Spleen (tissue), 11 donors: ENCODE data around the gene MACROD2. TPM values are rescaled to one million over a fixed set of nuclear protein-coding genes. Genes with fewer than 3 reads are reported as not detected.

Experiments
- DNase-seq: peaks from one replicate; pipeline ENCODE4 v3.0.0-alpha.2; 2020
- H3K27ac ChIP-seq, 8 donors: fragments of 200-600 bp; sonication (generic) in 7 of 8; 1 replicate in 4 of 8; 2 replicates in 4 of 8; pipeline versions ENCODE4 v1.5.0 to v1.8.0; 2016 to 2021; ENCODE audit warnings: inconsistent platforms in 4 of 8, mild to moderate bottlenecking in 4 of 8, moderate library complexity in 1 of 8
- H3K27me3 ChIP-seq, 7 donors: fragments of 200-600 bp; sonication (generic) in 6 of 7; replicated peaks in 1 of 7; 1 replicate in 4 of 7; 2 replicates in 3 of 7; pipeline versions ENCODE4 v1.5.0 to v1.8.0; 2016 to 2021; ENCODE audit warnings: inconsistent platforms in 3 of 7, mild to moderate bottlenecking in 1 of 7
- H3K36me3 ChIP-seq, 6 donors: fragments of 200-600 bp; sonication (generic) in 5 of 6; 1 replicate in 4 of 6; 2 replicates in 2 of 6; pipeline versions ENCODE4 v1.5.0 to v1.8.0; 2016 to 2021; ENCODE audit warnings: inconsistent platforms in 2 of 6
- H3K4me1 ChIP-seq, 6 donors: fragments of 200-600 bp; sonication (generic) in 5 of 6; 1 replicate in 3 of 6; 2 replicates in 3 of 6; pipeline versions ENCODE4 v1.5.0 to v1.8.0; 2016 to 2021; ENCODE audit warnings: inconsistent platforms in 3 of 6
- H3K4me3 ChIP-seq, 8 donors: fragments of 200-600 bp; sonication (generic) in 7 of 8; 1 replicate in 4 of 8; 2 replicates in 4 of 8; pipeline versions ENCODE4 v1.5.0 to v1.8.0; 2016 to 2021; ENCODE audit warnings: inconsistent platforms in 4 of 8, mild to moderate bottlenecking in 4 of 8, moderate library complexity in 2 of 8
- H3K9me3 ChIP-seq, 8 donors: fragments of 200-600 bp; sonication (generic) in 7 of 8; 1 replicate in 4 of 8; 2 replicates in 4 of 8; pipeline versions ENCODE4 v1.5.0 to v1.8.0; 2016 to 2021; ENCODE audit warnings: inconsistent platforms in 4 of 8
- POLR2A ChIP-seq, 3 donors: fragments of 450-650 bp; IDR thresholded peaks; one replicate each; pipeline ENCODE4 v1.5.1; 2017; ENCODE audit warnings: antibody characterized with exemption in 3 of 3, mild to moderate bottlenecking in 1 of 3
- POLR2AphosphoS5 ChIP-seq, 3 donors: sonication (generic); formaldehyde crosslinking; IDR thresholded peaks; one replicate each; pipeline ENCODE4 v1.5.1; 2017; ENCODE audit warnings: antibody characterized with exemption in 3 of 3
- WGBS, 5 donors: extraction: QIAGEN DNeasy Blood & Tissue Kit in 3 of 5; methylation state at CpG; one replicate each; pipeline versions ENCODE4 v1.1.5 to v1.1.7; 2013 to 2018; 5-methylcytosine and 5-hydroxymethylcytosine counted together
- intact Hi-C: fragments of 100-400 bp; cut with DNase I; formaldehyde crosslinking; loops from one replicate; pipeline ENCODE4 v1.15.0; 2023; ENCODE audit warnings: low total_unique reads
- polyA plus RNA-seq, 3 donors: library from polyadenylated mRNA; stranded (reverse); fragments of 200-250 nt; gene quantifications; one replicate each; pipeline ENCODE4 v1.2.1, GENCODE V29; 2013
- total RNA-seq, 7 donors: library from RNA; depleted of rRNA in 3 of 7; stranded (reverse); fragments of >200 nt in 3 of 7; fragmentation: NEBNext Ultra II Directional in 4 of 7; extraction: Animal tissue kit (Norgen Biotek cat#: 25700) in 4 of 7; gene quantifications; one replicate each; pipeline versions ENCODE4 v1.1.0 to v1.2.1, GENCODE V29; 2016 to 2021
- TF ChIP-seq, protein P1 (sequence below), 11 experiments: fragments of 200-600 bp in 7 of 11; fragments of 450-650 bp in 4 of 11; sonication (generic) in 4 of 11; IDR thresholded peaks in 8 of 11; conservative IDR thresholded peaks in 3 of 11; 1 replicate in 7 of 11; 2 replicates in 4 of 11; pipeline versions ENCODE4 v1.4.0 to v1.8.0; 2016 to 2021; ENCODE audit warnings: antibody characterized with exemption in 11 of 11, inconsistent platforms in 4 of 11, mild to moderate bottlenecking in 1 of 11
- donor health status: healthy with polysubstance abuse.
- donor health status: DM: no; HTN: no; CAD: no; lungs with moderate emphysema.
- donor health status: DM: no; HTN: no; CAD: no.
- donor health status: Bipolar disorder and iron deficiency.
- donor health status: healthy.
- donor health status: DM: no; HTN: no; CAD: no.
- donor health status: DM: yes; HTN: yes; CAD: no.

MACROD2 gene
- total and polyA plus RNA-seq, 10 donors, result 1.5 to 4.7 (median 3.4) TPM

DNA sequence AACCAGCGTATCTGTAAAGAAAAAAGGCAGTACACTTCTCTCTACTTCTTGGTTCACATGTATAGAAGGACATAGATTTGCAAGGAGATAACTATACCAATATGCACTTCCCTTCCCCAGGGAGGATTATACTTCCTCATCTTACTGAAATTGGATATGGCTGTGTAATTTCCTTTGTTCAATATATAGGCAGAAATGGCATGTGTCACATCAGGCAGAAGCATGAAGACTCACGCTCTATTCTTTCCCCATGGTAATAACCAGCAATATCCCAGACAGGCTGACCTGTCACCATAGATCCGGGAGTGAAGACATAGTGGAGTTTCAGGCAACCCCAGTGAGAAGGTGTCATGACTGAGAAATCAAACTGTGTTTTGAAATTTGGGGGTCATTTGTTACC lies 2059.7 kb downstream of the MACROD2 start:
- DNase-seq, result no peak
- 70 to 87% (median 78%) methylated on average over 3 of the region's 3 CpGs for WGBS, 5 donors
- TF ChIP-seq POLR2AphosphoS5 (IDR thresholded peaks at IDR 0.05) (no peak), POLR2A (IDR thresholded peaks at IDR 0.05) (no peak)
- TF ChIP-seq, protein P1, sequence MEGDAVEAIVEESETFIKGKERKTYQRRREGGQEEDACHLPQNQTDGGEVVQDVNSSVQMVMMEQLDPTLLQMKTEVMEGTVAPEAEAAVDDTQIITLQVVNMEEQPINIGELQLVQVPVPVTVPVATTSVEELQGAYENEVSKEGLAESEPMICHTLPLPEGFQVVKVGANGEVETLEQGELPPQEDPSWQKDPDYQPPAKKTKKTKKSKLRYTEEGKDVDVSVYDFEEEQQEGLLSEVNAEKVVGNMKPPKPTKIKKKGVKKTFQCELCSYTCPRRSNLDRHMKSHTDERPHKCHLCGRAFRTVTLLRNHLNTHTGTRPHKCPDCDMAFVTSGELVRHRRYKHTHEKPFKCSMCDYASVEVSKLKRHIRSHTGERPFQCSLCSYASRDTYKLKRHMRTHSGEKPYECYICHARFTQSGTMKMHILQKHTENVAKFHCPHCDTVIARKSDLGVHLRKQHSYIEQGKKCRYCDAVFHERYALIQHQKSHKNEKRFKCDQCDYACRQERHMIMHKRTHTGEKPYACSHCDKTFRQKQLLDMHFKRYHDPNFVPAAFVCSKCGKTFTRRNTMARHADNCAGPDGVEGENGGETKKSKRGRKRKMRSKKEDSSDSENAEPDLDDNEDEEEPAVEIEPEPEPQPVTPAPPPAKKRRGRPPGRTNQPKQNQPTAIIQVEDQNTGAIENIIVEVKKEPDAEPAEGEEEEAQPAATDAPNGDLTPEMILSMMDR (IDR thresholded peaks at IDR 0.05 in 8 of 11, conservative IDR thresholded peaks at IDR 0.05 in 3 of 11), result no peak
- Histone ChIP-seq H3K9me3 (no peaks in the 10 kb centered on the region), H3K27me3 (no peaks in the 10 kb centered on the region), H3K4me1 (peaks cover 0 to 22% (median 0%) of the 10 kb centered on the region in 6 donors), H3K4me3 (no peak overlapping the region), H3K36me3 (no peaks in the 10 kb centered on the region), H3K27ac (no peak overlapping the region)
- intact Hi-C loops, result no loop called here

DNA sequence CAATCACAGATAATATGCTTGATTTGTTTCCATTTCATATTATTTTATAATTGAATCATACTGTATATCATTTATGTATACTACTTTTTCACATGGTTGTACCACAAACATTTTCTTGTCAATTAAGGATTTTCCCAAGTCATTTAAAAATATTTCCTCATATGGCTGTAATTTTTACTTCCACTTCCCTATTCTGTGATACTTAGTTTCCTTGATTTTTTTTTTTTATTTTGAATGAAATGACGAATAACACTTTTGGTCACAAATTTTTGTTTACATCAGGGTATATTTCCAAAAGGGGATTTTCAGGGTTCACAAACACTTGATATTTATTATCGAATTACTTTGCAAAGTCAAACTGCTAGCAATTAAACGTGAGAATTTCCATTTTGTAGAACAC lies 2062.3 kb downstream of the MACROD2 start:
- WGBS, 5 donors, result 75 to 88% (median 83%) methylated on average over 3 of the region's 3 CpGs

DNA sequence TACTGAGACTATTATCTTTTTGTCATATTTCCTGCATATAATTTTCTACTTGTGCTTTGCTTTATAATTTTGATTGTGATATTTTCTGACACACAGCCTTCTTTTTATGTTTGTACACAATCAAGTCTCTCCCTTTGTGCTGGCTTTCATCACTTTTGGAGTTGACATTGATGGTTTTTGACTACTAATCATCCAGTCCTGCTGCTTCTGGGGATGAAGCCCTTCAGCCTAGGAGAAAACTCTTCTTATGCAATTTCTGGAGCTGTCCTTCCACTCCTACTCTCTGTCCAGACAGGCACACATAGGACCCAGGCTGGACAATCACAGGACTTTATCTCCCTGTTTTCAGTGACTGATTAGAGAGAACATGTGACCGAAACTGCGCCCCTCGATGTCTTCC lies 2063.0 kb downstream of the MACROD2 start:
- no peak overlapping the region for H3K27ac ChIP-seq
- no peak overlapping the region for H3K4me3 ChIP-seq
- H3K27me3 ChIP-seq, result no peaks in the 10 kb centered on the region
- H3K36me3 ChIP-seq, result no peaks in the 10 kb centered on the region
- H3K4me1 ChIP-seq, result peaks cover 0 to 11% (median 0%) of the 10 kb centered on the region in 6 donors
- intact Hi-C loops, result no loop called here
- DNase-seq, result no peak
- H3K9me3 ChIP-seq, result no peaks in the 10 kb centered on the region
- 93 to 100% (median 96%) methylated on average over 3 of the region's 3 CpGs for WGBS, 5 donors
- TF ChIP-seq, protein P1 (IDR thresholded peaks at IDR 0.05 in 8 of 11, conservative IDR thresholded peaks at IDR 0.05 in 3 of 11), result no peak
- TF ChIP-seq POLR2AphosphoS5 (IDR thresholded peaks at IDR 0.05), result no peak

More for the DNA sequence above, 2062.3 kb downstream of the MACROD2 start:
- no peak for TF ChIP-seq POLR2A (IDR thresholded peaks at IDR 0.05)
- TF ChIP-seq POLR2AphosphoS5 (IDR thresholded peaks at IDR 0.05), result no peak
- TF ChIP-seq, protein P1 (IDR thresholded peaks at IDR 0.05 in 8 of 11, conservative IDR thresholded peaks at IDR 0.05 in 3 of 11), result no peak
- Histone ChIP-seq H3K27me3 (no peaks in the 10 kb centered on the region), H3K27ac (no peak overlapping the region), H3K4me1 (peaks cover 0 to 11% (median 0%) of the 10 kb centered on the region in 6 donors), H3K4me3 (no peak overlapping the region), H3K36me3 (no peaks in the 10 kb centered on the region), H3K9me3 (no peaks in the 10 kb centered on the region)
- no peak for DNase-seq
- intact Hi-C loops, result no loop called here

DNA sequence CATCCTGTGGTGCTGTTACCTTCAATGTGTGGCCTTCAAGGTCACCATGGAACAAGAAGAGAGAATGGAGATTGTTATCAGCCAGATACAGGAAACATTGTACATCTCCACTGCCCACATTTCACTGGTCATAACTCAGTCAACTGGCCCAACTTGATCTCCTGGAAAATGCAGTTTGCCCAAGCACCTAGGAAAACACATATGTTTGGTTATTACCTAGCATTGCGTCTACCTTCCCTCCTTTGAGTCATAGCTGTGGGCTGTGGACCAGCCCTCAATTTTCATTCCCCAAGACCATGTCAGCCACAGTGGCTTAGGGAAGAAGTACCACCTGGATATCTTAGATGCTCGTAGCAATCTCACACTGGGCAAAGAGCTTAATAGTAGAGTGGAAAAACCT lies 2064.5 kb downstream of the MACROD2 start:
- no peak for DNase-seq
- intact Hi-C loops, result no loop called here
- Histone ChIP-seq H3K9me3 (no peaks in the 10 kb centered on the region), H3K36me3 (no peaks in the 10 kb centered on the region), H3K27ac (no peak overlapping the region), H3K4me3 (no peak overlapping the region), H3K27me3 (no peaks in the 10 kb centered on the region), H3K4me1 (peaks cover 0 to 9% (median 0%) of the 10 kb centered on the region in 6 donors)
- WGBS, 5 donors, result 88 to 97% (median 90%) methylated on average over 2 of the region's 2 CpGs
- TF ChIP-seq, protein P1 (IDR thresholded peaks at IDR 0.05 in 8 of 11, conservative IDR thresholded peaks at IDR 0.05 in 3 of 11), result no peak
- no peak for TF ChIP-seq POLR2A (IDR thresholded peaks at IDR 0.05)
- no peak for TF ChIP-seq POLR2AphosphoS5 (IDR thresholded peaks at IDR 0.05)
